DOHH2 (cell line): Measurements from ENCODE around the gene SFT2D2.

Experiments
- EZH2phosphoT487 ChIP-seq: fragments of 200-600 bp; sonication (generic); IDR thresholded peaks from 2 replicates; pipeline ENCODE4 v1.6.1; 2017; ENCODE audit warnings: borderline replicate concordance, mild to moderate bottlenecking, antibody characterized with exemption, low read length, moderate library complexity, mixed read lengths
- TF ChIP-seq, protein P1 (sequence below): fragments of 200-600 bp; sonication (generic); IDR thresholded peaks from one replicate; pipeline ENCODE4 v1.5.1; 2014; ENCODE audit warnings: antibody characterized with exemption, mild to moderate bottlenecking, low read depth, low read length; ENCODE audit not compliant: poor library complexity, severe bottlenecking

DNA sequence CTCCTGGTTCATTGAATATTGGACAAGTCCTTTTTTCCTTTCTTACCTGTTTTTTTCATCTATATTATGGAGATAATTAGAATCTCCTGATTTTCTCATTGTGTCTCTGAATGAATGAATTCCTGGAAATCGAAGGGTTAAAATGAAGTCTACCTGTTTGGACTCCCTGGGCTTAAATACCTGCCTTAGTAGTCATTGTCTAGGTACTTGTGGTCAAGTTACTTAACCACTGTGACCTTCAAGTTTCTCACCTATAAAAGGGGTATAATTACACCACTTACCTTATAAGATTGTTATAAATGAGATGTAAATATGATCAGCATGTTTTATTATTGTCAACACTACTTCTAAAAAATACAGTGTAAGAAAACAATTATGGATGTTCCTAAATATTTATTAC lies 45.8 kb downstream of the SFT2D2 start:
- TF ChIP-seq EZH2phosphoT487: no peak
- TF ChIP-seq, protein P1, sequence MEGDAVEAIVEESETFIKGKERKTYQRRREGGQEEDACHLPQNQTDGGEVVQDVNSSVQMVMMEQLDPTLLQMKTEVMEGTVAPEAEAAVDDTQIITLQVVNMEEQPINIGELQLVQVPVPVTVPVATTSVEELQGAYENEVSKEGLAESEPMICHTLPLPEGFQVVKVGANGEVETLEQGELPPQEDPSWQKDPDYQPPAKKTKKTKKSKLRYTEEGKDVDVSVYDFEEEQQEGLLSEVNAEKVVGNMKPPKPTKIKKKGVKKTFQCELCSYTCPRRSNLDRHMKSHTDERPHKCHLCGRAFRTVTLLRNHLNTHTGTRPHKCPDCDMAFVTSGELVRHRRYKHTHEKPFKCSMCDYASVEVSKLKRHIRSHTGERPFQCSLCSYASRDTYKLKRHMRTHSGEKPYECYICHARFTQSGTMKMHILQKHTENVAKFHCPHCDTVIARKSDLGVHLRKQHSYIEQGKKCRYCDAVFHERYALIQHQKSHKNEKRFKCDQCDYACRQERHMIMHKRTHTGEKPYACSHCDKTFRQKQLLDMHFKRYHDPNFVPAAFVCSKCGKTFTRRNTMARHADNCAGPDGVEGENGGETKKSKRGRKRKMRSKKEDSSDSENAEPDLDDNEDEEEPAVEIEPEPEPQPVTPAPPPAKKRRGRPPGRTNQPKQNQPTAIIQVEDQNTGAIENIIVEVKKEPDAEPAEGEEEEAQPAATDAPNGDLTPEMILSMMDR: no peak
